Measurements from ENCODE around the gene RPL37A.

Gene RPL37A

GRCh38 chr2:216490061-216490460 is 8.6 kb upstream of the RPL37A start:
- DNase-seq (ENCODE audit: low read depth in 3 of 3), result no peak

- DNase-seq (ENCODE audit: low read depth in 3 of 3), result no peak
Observed at GRCh38 chr2:216491793-216492596, 6.6 kb upstream of the RPL37A start.

GRCh38 chr2:216492597-216493333 is 5.9 kb upstream of the RPL37A start:
- DNase-seq (ENCODE audit: low read depth in 3 of 3), result no peak

GRCh38 chr2:216493334-216493685 is 5.3 kb upstream of the RPL37A start:
- no peak for DNase-seq (ENCODE audit: low read depth in 3 of 3)

GRCh38 chr2:216495656-216496055 is 3.0 kb upstream of the RPL37A start:
- no peak for DNase-seq (ENCODE audit: low read depth in 3 of 3)

GRCh38 chr2:216497382-216498069 is 1.1 kb upstream of the RPL37A start:
- DNase-seq (ENCODE audit: low read depth in 3 of 3), result no peak

GRCh38 chr2:216498070-216498378 is 620 bp upstream of the RPL37A start:
- DNase-seq (ENCODE audit: low read depth in 3 of 3), result no peak

GRCh38 chr2:216499641-216500218 is 1.1 kb downstream of the RPL37A start:
- DNase-seq (ENCODE audit: low read depth in 3 of 3), result no peak

GRCh38 chr2:216500572-216500971 is 1.9 kb downstream of the RPL37A start:
- DNase-seq (ENCODE audit: low read depth in 3 of 3), result no peak

- no peak for DNase-seq (ENCODE audit: low read depth in 3 of 3)
Observed at GRCh38 chr2:216501854-216502253, 3.2 kb downstream of the RPL37A start.

GRCh38 chr2:216502381-216503158 is 3.9 kb downstream of the RPL37A start:
- no peak for DNase-seq (ENCODE audit: low read depth in 3 of 3)

GRCh38 chr2:216503159-216503629 is 4.5 kb downstream of the RPL37A start:
- no peak for DNase-seq (ENCODE audit: low read depth in 3 of 3)

- no peak for DNase-seq (ENCODE audit: low read depth in 3 of 3)
Observed at GRCh38 chr2:216503697-216504375, 5.2 kb downstream of the RPL37A start.

GRCh38 chr2:216504376-216504762 is 5.7 kb downstream of the RPL37A start:
- DNase-seq (ENCODE audit: low read depth in 3 of 3), result no peak

GRCh38 chr2:216505133-216506106 is 6.8 kb downstream of the RPL37A start:
- DNase-seq (ENCODE audit: low read depth in 3 of 3), result no peak

- no peak for DNase-seq (ENCODE audit: low read depth in 3 of 3)
Observed at GRCh38 chr2:216507220-216508160, 8.8 kb downstream of the RPL37A start.

- no peak for DNase-seq (ENCODE audit: low read depth in 3 of 3)
Observed at GRCh38 chr2:216508229-216508628, 9.6 kb downstream of the RPL37A start.

GRCh38 chr2:216516730-216517350 is 18.2 kb downstream of the RPL37A start:
- DNase-seq (ENCODE audit: low read depth in 3 of 3), result no peak

Data from stimulated activated CD4-positive, alpha-beta T cell treated with anti-CD3 and anti-CD28 coated beads, TNF-alpha, amount 100 ng/mL, for 4 hours (primary cell).